ENCODE data around the gene UPK1A. TPM values are rescaled to one million over a fixed set of nuclear protein-coding genes. Genes with fewer than 3 reads are reported as not detected.

The UPK1A gene
- total RNA-seq, 1 experiment from 2014 or later = 0.69 TPM

GRCh38 chr19:35622750-35623149 is 43.6 kb upstream of the UPK1A start:
- DNase-seq (ENCODE audit: low read depth, low spot score) (no peak), ATAC-seq (no peak)
- Histone ChIP-seq H2AFZ (ENCODE audit: low read depth, low read length, poor library complexity, severe bottlenecking) (no peak overlapping the region), H3K9me2 (ENCODE audit: insufficient read depth) (no peaks in the 10 kb centered on the region), H3K27me3 (ENCODE audit: insufficient read depth, low read length) (no peaks in the 10 kb centered on the region), H3K9ac (ENCODE audit: low read length) (no peak overlapping the region), H3K36me3 (ENCODE audit: control insufficient read depth in 1 of 2, insufficient read depth in 2 of 2, low read length in 2 of 2) (no peaks in the 10 kb centered on the region; a peak in 2 of 4 replicates), H3K4me2 (ENCODE audit: low read length) (no peak overlapping the region), H3K4me1 (ENCODE audit: control insufficient read depth in 1 of 2, insufficient read depth in 2 of 2, low read length in 2 of 2) (peaks cover 2% of the 10 kb centered on the region in 2 experiments; a peak in 2 of 4 replicates), H3K27ac (ENCODE audit: low read depth, low read length) (no peak overlapping the region), H4K20me1 (ENCODE audit: insufficient read depth) (no peaks in the 10 kb centered on the region), H3K9me3 (ENCODE audit: control insufficient read depth in 1 of 2, insufficient read depth in 1 of 2, low read depth in 1 of 2, low read length in 2 of 2) (no peaks in the 10 kb centered on the region), H3K4me3 (replicated peaks in 1 of 2; ENCODE audit: low read depth in 1 of 2, low read length in 2 of 2) (no peak overlapping the region), H3K79me2 (ENCODE audit: insufficient read depth, low read length) (no peaks in the 10 kb centered on the region)
- no TSS peak for BruUV-seq (replicated peaks)
- ChIA-PET RAD21 (ENCODE audit: low non-redundant PET in 1 of 2, low total read pairs in 2 of 2, uncharacterized antibody in 2 of 2, unreplicated experiment in 2 of 2) (no interaction called here), CTCF (no interaction called here), POLR2A (no interaction called here)
- intact Hi-C loops (cut with micrococcal nuclease) = no loop called here
- TF ChIP-seq MAX (IDR thresholded peaks at IDR 0.05) (no peak), REST (IDR thresholded peaks at IDR 0.05; ENCODE audit: low read depth) (no peak), EZH2phosphoT487 (IDR thresholded peaks at IDR 0.05; ENCODE audit: borderline replicate concordance) (no peak), ZBTB33 (IDR thresholded peaks at IDR 0.05; ENCODE audit: extremely low read depth, insufficient replicate concordance, low read length) (no peak), ZNF274 (IDR thresholded peaks at IDR 0.05; ENCODE audit: low read depth, low read length) (no peak), CEBPB (IDR thresholded peaks at IDR 0.05; ENCODE audit: low read depth) (no peak), SIN3A (IDR thresholded peaks at IDR 0.05; ENCODE audit: low read depth) (no peak), SP1 (IDR thresholded peaks at IDR 0.05; ENCODE audit: low read depth) (no peak), ELF1 (IDR thresholded peaks at IDR 0.05; ENCODE audit: borderline replicate concordance, low read depth) (no peak), POLR2A (IDR thresholded peaks at IDR 0.05; ENCODE audit: borderline replicate concordance, extremely low read depth, insufficient read depth, insufficient read length) (no peak), TCF7L2 (IDR thresholded peaks at IDR 0.05; ENCODE audit: borderline replicate concordance, extremely low read depth, insufficient read depth, insufficient read length) (no peak), SRF (IDR thresholded peaks at IDR 0.05; ENCODE audit: low read depth) (no peak)

Measured in HCT116 (cell line).